GM18861 (cell line): ENCODE data around the gene MTHFR.

ENCODE experiments used
- ATAC-seq: cut with Tn5 transposase; IDR thresholded peaks from one replicate; pipeline ENCODE4 v1.9.1; 2021; ENCODE audit not compliant: unreplicated experiment

MTHFR gene

DNA sequence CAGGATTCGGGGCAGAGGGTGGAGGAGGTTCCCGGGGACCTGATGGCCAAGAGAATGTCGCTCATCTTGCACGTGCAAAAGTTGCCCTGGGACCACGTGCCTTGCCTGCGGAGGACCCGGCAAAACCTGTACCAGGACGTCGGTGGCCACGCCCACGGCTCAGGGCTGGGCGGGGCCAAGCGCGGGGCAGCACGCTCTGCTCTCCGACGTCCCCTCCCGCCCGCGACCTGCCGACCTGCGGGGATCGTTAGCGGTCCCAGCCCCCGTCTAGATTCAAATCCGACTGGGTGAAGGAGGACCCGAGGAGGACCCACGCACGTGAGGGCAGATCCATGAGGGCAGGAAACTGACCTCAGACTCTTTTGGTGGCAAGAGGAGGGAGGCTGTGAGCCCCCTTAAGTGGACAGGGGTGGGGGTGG, 43.8 kb downstream of the MTHFR start, which contains the start of gene C1orf167:
Gene C1orf167, plus strand, starts transcription at position 206 of the 419 bp plus-strand sequence. CDS start 2,208 bp downstream, outside the sequence.
- ATAC-seq = no peak

- no peak for ATAC-seq
Measured at GRCh38 chr1:11761285-11761684, 44.5 kb downstream of the MTHFR start.

DNA sequence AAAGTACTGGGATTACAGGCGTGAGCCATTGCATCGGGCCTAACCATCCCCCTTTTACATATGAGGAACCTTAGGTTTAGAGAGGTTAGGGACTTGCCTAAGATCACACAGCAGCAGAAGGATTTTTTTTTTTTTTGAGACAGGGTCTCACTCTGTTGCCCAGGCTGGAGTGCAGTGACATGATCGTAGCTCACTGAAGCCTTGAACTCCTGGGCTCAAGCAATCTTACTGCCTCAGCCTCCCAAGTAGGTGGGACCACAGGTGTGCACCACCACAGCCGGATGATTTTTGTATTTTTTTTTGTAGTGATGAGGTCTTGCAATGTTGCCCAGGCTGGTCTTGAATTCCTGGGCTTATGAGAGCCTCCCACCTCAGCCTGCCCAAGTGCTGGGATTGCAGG, 46.0 kb downstream of the MTHFR start:
- ATAC-seq = no peak

DNA sequence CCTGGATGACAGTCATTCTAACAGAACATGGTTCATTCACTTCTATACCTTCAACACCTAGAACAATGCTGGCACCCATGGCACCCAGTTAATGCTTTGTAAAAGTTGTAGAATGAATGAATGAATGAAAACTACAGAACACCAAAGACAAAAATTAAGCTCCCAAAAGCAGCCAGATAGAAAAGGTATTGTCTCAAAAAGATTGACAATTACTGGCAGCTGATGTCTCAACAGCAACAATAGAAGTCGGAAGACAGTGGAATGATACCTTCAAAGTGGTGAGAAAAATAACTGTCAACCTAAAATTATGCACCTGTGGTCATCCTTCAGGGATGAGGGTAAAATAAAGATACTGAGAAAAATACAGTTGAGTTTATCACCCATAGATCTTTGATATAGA, 48.7 kb downstream of the MTHFR start:
- no peak for ATAC-seq

DNA sequence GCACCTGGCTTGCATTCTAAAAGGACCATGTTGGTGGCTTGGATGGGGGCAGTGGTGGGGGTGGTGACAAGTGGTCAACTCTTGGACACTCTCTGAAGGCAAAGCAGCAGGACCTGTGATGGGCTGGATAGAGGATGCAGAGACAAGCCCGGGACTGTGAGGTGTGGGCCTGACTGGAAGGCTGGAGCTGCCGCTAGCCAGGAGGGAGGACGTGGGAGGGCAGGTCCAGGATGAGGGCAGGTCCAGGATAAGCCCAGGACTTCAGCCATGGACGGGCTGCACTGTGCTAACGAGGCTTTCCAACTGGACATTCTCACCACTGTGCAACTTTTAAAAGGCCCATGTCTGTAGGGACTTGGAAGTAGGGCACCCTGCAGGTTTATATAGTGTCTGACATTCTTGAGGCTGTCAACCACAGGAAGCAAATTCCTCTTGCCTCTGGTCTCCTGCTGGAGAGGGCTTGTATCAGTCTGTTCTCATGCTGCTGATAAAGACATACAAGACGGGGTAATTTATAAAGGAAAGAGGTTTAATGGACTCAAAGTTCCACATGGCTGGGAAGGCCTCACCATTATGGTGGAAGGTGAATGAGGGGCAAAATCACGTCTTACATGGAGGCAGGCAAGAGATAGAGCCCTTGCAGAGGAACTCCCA, 52.1 kb downstream of the MTHFR start:
- no peak for ATAC-seq

GRCh38 chr1:11752359-11753088, 53.2 kb downstream of the MTHFR start:
- ATAC-seq = no peak

- ATAC-seq = no peak
Measured at GRCh38 chr1:11751087-11751486, 54.7 kb downstream of the MTHFR start.

DNA sequence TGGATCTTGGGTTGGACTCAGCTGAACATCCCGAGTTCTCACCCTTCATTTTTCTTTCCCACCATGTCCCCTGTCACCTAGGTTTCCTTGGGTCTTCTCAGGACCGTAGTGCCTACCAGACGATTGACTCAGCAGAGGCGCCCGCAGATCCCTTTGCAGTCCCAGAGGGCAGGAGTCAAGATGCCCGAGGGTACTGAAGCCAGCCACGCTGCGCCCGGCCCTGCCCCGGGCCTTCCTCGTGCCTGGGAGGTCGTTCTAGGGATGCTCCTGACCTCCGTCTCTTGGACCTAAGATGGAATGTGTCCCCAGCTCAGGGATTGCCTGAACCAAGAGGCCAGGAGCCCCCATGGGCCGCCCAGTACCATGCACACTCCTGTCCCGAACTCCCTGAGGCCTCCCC, 55.8 kb downstream of the MTHFR start:
- ATAC-seq = no peak

- ATAC-seq = no peak
Measured at GRCh38 chr1:11749203-11749689, 56.5 kb downstream of the MTHFR start.

- ATAC-seq = no peak
Measured at GRCh38 chr1:11748294-11749202, 57.2 kb downstream of the MTHFR start.

DNA sequence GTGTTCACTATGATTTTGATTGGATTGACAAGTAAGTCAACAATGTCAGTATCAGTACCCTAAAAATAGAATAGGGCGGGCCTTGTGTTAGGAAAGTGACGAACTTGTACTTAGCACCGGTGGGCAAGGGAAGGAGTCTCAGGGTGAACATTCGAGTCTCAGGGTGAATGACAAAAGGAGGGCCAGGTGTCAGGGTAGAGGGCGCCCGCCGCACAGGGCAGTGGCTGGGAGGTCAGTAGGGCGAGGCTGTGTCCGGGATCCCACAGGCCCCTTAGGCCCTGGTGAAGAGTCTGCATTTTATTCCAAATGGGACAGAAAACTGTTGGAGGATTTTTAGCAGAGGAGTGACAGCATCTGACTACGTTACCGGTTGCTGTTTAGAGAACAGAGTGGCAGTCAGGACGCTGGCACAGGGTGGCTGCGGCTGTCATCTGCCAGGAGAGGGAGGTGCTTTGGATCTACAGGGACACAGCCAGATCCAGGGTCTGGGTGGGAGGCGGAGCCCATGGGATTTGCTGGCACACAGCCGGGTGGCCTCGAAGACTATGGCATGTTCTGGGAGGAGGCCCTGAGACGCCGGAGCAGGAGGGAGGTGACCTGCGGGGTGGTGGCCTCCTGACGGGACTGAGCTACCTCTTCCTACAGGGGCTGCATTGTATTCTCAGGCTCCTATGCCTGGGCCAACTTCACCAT, 58.8 kb downstream of the MTHFR start:
- no peak for ATAC-seq

DNA sequence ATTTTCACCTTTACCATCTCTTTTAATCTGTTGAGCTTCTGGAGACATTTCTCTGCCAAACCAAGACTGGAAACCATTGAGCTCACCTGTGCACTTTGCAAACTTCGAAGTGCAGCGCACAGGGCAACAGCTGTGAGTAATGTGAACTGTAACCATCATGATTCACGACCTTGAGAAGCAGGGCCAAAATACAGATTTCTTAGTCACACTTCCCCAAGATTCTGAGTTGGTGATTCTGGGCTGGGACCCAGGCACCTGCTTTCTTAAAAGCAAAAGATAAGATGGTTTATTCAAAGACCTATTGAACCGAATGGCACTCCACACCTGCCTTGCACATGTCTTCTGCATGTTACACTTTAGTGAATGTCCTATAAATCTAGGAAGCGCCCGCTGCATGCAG, 59.7 kb downstream of the MTHFR start:
- ATAC-seq = no peak

DNA sequence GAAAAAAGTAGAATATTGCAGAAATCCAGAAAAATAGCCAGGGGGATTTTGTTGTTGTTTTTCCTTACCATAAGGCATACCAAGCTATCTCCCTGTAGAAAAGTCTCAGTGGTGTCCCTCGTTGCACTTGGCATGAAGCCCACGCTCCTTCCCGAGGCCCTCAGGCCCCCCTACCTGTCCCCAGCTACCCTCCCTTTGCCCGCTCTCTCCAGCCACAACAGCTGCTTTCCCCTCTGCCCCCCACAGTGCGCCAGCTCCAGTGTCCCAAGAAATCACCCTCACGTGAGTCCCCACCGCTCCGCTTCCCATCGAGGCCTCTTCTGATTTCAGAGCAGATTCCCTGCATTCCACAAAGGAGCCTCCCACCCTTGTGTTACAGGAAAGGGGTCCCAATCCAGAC, 61.5 kb downstream of the MTHFR start:
- ATAC-seq = no peak

GRCh38 chr1:11741919-11742558, 63.7 kb downstream of the MTHFR start:
- no peak for ATAC-seq

DNA sequence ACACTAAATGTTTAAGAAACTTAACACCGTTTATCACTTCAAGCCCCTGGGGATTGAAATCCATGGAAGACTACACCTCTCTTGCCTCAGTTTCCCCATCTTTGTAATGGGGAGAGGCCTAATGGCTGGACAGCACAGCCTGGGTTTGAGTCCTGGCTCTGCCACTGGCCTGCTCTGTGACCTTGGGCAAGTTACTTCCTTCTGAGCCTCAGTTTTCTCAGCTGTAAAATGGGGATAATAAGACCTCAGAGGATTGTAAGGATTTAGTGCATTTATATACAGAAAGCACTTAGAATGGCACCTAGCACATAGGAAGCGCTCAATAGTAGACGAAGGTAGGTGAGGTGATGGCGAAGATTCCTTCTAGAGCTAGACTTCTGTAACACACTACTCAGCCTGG, 64.3 kb downstream of the MTHFR start:
- ATAC-seq = no peak

DNA sequence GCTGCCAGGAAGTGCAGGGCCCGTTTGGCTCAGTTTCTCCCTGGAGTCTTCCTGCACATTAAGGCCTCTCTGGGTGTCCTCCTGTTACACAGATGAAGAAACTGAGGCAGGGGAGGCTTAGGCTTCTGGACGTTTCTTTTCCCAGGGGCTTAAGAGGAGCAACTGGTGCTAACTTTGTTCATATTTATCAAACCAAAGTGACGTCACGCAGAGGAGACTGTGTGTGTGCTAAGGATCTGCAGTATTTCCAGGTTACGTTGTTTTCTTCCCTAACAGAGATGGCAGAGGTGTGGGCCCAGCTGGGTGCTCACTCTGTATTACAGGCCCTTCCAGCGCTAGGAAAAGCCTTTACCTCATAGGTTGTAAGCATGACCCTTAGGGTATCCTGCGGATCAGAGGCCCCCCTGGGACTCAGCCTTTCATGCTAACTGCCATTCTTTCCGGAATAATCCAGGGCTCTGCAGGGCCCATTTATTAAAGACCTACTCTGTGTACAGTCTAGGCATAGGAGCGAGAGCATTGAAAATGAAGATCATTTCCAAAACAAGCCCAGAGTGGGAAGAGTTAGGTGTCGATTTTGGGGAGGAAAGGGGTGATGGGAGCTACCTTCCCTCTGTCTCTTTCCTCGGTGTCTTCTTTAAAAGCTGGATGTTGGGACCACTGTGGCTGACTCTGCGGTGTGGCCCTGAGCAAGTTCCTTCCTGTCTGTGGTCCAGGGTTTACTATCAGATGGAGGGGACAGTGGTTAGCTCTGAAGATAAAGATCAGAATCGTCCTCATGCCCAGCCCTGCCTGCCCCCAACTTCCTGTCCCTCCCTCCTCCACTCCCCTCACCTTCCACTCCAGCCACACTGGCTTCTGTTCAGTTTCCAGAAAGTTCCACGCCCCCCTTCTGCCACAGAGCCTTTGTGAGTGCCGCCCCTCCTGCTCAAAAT, 65.2 kb downstream of the MTHFR start:
- no peak for ATAC-seq

DNA sequence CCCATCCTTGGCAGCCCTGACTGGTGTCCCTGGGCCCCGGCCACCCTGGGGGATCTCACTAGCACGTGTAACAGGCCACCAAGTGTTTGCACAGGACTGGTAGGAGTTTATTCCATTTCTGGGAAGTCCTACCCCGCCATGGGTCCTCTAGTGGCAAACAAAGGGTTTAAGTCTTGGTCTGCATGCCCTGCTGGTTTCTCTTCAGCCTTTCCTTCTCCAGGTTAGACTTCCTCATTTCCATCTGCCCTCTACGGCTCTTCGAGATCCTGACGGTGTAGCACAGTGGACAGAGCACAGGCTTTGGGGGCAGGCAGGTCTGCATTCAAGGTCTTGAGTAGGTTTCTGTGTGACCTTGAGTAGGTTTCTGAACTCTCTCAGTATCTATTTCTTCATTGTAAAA, 67.0 kb downstream of the MTHFR start:
- no peak for ATAC-seq

DNA sequence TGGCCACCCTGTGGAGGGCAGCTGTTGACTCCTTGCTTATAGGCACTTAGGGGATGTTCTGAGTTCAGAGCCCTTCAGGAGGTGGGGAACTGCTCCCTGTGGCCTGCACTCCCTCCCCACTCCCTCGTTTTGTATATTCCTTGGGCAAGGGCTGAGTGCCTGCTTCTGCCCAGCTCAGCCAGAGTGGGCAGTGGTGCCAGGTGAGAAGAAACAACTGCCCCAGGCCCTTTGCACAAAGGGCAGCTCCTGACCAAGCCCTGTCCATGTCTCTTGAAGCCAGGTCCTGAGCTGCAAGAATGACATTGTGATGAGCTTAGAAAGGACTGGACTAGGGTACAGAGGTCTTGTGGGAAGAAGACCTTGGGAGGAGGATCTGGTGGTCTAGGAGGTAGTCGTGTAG, 67.7 kb downstream of the MTHFR start:
- ATAC-seq = no peak
